ENCODE data around the gene NUP62CL.
"Not testable (repeated sequence)": the region's sequence is repeated elsewhere in the genome, so short reads cannot be mapped to it uniquely, and the experiment has no call there.

NUP62CL gene

DNA sequence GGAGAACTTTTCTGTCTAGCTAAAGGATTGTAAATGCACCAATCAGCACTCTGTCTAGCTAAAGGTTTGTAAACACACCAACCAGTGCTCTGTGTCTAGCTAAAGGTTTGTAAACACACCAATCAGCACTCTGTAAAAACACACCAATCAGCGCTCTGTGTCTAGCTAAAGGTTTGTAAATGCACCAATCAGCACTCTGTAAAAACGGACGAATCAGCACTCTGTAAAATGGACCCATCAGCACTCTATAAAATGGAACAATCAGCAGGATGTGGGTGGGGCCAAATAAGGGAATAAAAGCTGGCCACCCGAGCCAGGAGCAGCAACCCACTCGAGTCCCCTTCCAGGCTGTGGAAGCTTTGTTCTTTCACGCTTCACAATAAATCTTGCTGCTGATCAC, 8.2 kb downstream of the NUP62CL start:
- H3K4me3 ChIP-seq (ENCODE audit: extremely low read depth, insufficient read depth, low read length, poor library complexity, severe bottlenecking); H3K27ac ChIP-seq (ENCODE audit: low read depth, low read length, severe bottlenecking): not testable (repeated sequence)
- WGBS, 2 experiments (ENCODE audit: insufficient coverage in 2 of 2): 84% methylated on average over 3 of the region's 6 CpGs; no CpG with 5 or more reads in 1 of the 2 experiments

DNA sequence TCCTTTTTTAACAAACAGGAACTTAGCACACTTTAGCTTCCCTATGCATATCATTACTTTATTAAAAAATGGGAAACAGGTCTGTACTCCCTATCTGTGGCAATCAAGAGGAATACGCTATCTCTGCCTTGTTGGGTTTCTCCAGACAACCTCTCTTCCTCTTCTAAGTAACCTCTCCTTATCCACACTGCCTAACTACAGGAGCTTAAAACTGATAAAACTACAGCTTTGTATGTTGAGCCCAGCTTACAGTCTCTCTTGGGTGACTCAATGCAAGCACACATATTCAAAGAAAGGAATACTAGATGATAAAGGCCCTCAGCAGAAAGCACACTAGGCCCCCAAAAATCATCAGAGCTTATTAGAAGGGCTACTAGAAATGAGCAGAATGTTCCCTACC, 8.9 kb downstream of the NUP62CL start:
- Histone ChIP-seq H3K4me3 (ENCODE audit: extremely low read depth, insufficient read depth, low read length, poor library complexity, severe bottlenecking) (no peak overlapping the region), H3K4me1 (ENCODE audit: control insufficient read depth, insufficient read depth, low read length, poor library complexity, severe bottlenecking) (no peaks in the 10 kb centered on the region), H3K36me3 (ENCODE audit: control insufficient read depth, insufficient read depth, low read length) (no peaks in the 10 kb centered on the region), H3K27ac (ENCODE audit: low read depth, low read length, severe bottlenecking) (no peak overlapping the region), H3K9me3 (ENCODE audit: control insufficient read depth, low read length) (no peaks in the 10 kb centered on the region)
- no CpG with 5 or more reads among the region's 1 CpG for WGBS, 2 experiments (ENCODE audit: insufficient coverage in 2 of 2)

More for the DNA sequence above, 8.2 kb downstream of the NUP62CL start:
- not testable (repeated sequence) for H3K4me1 ChIP-seq (ENCODE audit: control insufficient read depth, insufficient read depth, low read length, poor library complexity, severe bottlenecking); H3K36me3 ChIP-seq (ENCODE audit: control insufficient read depth, insufficient read depth, low read length); H3K9me3 ChIP-seq (ENCODE audit: control insufficient read depth, low read length)

DNA sequence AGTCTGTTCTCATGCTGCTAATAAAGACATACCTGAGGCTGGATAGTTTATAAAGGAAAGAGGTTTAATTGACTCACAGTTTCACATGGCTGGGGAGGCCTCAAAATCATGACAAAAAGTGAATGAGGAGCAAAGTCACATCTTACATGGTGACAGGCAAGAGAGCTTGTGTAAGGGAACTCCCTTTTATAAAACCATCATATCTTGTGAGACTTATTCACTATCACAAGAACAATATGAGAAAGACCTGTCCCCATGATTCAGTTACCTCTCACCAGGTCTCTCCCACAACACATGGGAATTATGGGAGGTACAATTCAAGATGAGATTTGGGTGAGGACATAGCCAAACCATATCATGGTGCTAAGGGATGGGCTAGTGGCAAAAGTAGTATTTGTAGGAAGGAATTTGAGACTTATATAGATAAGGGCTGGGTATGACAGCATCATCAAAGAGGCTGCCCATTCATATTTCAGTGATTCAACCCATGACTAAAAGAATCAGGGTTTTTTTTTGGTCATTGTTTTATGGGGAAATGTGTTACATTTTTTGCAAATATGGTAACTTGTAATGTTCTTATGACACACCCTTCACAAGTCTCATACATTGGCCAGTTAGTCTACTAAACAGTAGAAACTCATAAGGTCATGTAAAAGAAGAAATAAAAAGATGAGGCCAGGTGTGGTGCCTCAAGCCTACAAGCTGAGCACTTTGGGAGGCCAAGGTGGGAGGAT, 34.7 kb downstream of the NUP62CL start:
- Histone ChIP-seq H3K36me3 (ENCODE audit: control insufficient read depth, insufficient read depth, low read length) (no peaks in the 10 kb centered on the region), H3K9me3 (ENCODE audit: control insufficient read depth, low read length) (no peaks in the 10 kb centered on the region), H3K4me3 (ENCODE audit: extremely low read depth, insufficient read depth, low read length, poor library complexity, severe bottlenecking) (no peak overlapping the region), H3K4me1 (ENCODE audit: control insufficient read depth, insufficient read depth, low read length, poor library complexity, severe bottlenecking) (no peaks in the 10 kb centered on the region), H3K27ac (ENCODE audit: low read depth, low read length, severe bottlenecking) (no peak overlapping the region)

DNA sequence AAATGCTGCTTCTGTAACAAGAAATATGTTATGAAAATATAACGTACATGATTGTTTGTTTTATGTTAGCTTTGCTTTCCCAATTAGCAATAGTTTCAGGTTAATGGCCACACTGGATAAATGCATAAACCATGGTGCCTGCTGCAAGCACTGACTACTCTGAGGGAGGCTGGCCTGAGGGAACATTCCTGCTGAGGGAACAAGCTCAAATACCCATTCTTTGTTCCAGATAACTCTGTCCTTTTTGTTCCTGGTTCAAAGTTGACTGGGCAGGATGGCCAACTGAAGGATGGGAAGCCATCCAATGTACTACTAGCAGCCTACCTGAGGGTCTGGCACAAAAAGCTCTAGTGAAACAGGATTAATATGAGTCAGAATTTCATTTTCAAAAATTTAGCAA, 37.5 kb downstream of the NUP62CL start:
- no peaks in the 10 kb centered on the region for H3K36me3 ChIP-seq (ENCODE audit: control insufficient read depth, insufficient read depth, low read length)
- H3K9me3 ChIP-seq (ENCODE audit: control insufficient read depth, low read length): no peaks in the 10 kb centered on the region
- no peak overlapping the region for H3K4me3 ChIP-seq (ENCODE audit: extremely low read depth, insufficient read depth, low read length, poor library complexity, severe bottlenecking)
- WGBS, 2 experiments (ENCODE audit: insufficient coverage in 2 of 2): no CpG with 5 or more reads among the region's 1 CpG
- no peak overlapping the region for H3K27ac ChIP-seq (ENCODE audit: low read depth, low read length, severe bottlenecking)
- no peaks in the 10 kb centered on the region for H3K4me1 ChIP-seq (ENCODE audit: control insufficient read depth, insufficient read depth, low read length, poor library complexity, severe bottlenecking)

DNA sequence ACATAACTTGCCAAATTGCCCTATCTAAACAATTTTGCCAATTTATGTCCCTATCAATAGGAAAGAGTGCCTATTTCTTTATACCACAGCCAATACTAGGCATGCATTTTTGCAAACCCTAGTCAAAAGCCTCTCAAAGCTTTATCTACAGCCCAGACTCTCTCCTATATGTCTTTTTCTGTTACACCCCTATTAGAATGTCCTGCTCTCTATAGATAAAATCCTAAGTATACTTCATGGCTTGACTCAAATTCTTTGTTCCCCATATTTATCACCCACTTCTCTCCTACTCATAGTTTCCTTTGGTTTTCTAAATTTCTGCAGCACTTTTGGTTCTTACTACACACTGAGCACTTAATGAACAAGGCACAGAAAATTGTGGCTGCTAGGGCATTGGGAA, 38.0 kb downstream of the NUP62CL start:
- Histone ChIP-seq H3K9me3 (ENCODE audit: control insufficient read depth, low read length) (no peaks in the 10 kb centered on the region), H3K36me3 (ENCODE audit: control insufficient read depth, insufficient read depth, low read length) (no peaks in the 10 kb centered on the region), H3K27ac (ENCODE audit: low read depth, low read length, severe bottlenecking) (no peak overlapping the region), H3K4me3 (ENCODE audit: extremely low read depth, insufficient read depth, low read length, poor library complexity, severe bottlenecking) (no peak overlapping the region), H3K4me1 (ENCODE audit: control insufficient read depth, insufficient read depth, low read length, poor library complexity, severe bottlenecking) (no peaks in the 10 kb centered on the region)

DNA sequence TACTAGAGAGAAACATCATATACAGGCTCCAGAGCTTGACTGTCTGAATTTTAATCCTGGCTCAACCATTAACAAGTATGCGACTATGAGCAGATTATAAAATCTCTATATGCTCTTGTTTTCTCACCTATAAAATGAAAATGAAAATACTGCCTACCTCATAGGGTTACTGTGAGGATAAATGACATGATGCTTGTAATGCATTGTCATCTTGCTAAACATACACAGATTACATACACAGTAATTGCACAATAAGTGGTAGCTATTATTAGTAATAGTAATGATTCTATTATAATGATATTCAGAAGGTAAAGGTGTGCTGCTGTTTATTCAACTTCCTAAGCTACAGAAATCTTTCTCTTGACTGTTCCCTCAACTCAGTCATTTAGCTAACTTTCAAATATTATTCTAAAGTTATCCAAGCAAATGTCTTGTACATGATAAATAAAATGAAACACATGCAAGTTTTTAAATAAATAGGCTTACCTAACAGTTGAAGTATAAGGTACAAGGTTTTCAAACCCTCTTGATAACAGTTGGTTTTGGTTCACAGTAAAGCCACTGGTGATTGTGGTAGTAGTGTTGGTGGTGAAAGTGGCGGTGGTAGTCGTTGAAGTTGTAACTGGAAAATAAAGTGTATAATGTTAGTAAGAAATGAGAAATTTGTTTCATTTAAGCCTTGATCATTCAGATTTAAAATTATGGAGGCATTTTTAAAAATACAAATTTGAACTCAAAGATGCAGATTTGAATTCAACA, 38.9 kb downstream of the NUP62CL start:
- WGBS, 2 experiments (ENCODE audit: insufficient coverage in 2 of 2): no CpG with 5 or more reads among the region's 3 CpGs
- Histone ChIP-seq H3K9me3 (ENCODE audit: control insufficient read depth, low read length) (no peaks in the 10 kb centered on the region), H3K4me1 (ENCODE audit: control insufficient read depth, insufficient read depth, low read length, poor library complexity, severe bottlenecking) (no peaks in the 10 kb centered on the region), H3K4me3 (ENCODE audit: extremely low read depth, insufficient read depth, low read length, poor library complexity, severe bottlenecking) (no peak overlapping the region), H3K36me3 (ENCODE audit: control insufficient read depth, insufficient read depth, low read length) (no peaks in the 10 kb centered on the region), H3K27ac (ENCODE audit: low read depth, low read length, severe bottlenecking) (no peak overlapping the region)

DNA sequence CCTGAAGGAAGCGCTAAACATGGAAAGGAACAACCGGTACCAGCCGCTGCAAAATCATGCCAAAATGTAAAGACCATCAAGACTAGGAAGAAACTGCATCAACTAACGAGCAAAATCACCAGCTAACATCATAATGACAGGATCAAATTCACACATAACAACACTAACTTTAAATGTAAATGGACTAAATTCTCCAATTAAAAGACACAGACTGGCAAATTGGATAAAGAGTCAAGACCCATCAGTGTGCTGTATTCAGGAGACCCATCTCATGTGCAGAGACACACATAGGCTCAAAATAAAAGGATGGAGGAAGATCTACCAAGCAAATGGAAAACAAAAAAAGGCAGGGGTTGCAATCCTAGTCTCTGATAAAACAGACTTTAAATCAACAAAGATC, 48.6 kb downstream of the NUP62CL start:
- no CpG with 5 or more reads among the region's 4 CpGs for WGBS, 2 experiments (ENCODE audit: insufficient coverage in 2 of 2)
- not testable (repeated sequence) for H3K4me1 ChIP-seq (ENCODE audit: control insufficient read depth, insufficient read depth, low read length, poor library complexity, severe bottlenecking); H3K27ac ChIP-seq (ENCODE audit: low read depth, low read length, severe bottlenecking); H3K9me3 ChIP-seq (ENCODE audit: control insufficient read depth, low read length); H3K36me3 ChIP-seq (ENCODE audit: control insufficient read depth, insufficient read depth, low read length); H3K4me3 ChIP-seq (ENCODE audit: extremely low read depth, insufficient read depth, low read length, poor library complexity, severe bottlenecking)

DNA sequence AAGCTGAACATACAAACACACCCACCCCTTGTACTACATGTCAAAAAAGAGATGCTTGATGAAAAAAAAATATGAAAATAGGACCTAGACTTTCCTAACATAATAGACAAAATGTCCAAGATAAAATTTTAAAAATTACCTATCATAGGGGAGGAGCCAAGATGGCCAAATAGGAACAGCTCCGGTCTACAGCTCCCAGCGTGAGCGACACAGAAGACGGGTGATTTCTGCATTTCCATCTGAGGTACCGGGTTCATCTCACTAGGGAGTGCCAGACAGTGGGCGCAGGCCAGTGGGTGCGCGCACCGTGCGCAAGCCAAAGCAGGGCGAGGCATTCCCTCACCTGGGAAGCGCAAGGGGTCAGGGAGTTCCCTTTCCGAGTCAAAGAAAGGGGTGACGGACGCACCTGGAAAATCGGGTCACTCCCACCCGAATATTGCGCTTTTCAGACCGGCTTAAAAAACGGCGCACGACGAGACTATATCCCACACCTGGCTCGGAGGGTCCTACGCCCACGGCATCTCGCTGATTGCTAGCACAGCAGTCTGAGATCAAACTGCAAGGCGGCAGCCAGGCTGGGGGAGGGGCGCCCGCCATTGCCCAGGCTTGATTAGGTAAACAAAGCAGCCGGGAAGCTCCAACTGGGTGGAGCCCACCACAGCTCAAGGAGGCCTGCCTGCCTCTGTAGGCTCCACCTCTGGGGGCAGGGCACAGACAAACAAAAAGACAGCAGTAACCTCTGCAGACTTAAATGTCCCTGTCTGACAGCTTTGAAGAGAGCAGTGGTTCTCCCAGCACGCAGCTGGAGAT, 50.4 kb downstream of the NUP62CL start:
- H3K27ac ChIP-seq (ENCODE audit: low read depth, low read length, severe bottlenecking); H3K36me3 ChIP-seq (ENCODE audit: control insufficient read depth, insufficient read depth, low read length); H3K9me3 ChIP-seq (ENCODE audit: control insufficient read depth, low read length); H3K4me1 ChIP-seq (ENCODE audit: control insufficient read depth, insufficient read depth, low read length, poor library complexity, severe bottlenecking): not testable (repeated sequence)
- peak overlapping the region; percentile 14 for H3K4me3 ChIP-seq (ENCODE audit: extremely low read depth, insufficient read depth, low read length, poor library complexity, severe bottlenecking)
- WGBS, 2 experiments (ENCODE audit: insufficient coverage in 2 of 2): no CpG with 5 or more reads among the region's 32 CpGs

DNA sequence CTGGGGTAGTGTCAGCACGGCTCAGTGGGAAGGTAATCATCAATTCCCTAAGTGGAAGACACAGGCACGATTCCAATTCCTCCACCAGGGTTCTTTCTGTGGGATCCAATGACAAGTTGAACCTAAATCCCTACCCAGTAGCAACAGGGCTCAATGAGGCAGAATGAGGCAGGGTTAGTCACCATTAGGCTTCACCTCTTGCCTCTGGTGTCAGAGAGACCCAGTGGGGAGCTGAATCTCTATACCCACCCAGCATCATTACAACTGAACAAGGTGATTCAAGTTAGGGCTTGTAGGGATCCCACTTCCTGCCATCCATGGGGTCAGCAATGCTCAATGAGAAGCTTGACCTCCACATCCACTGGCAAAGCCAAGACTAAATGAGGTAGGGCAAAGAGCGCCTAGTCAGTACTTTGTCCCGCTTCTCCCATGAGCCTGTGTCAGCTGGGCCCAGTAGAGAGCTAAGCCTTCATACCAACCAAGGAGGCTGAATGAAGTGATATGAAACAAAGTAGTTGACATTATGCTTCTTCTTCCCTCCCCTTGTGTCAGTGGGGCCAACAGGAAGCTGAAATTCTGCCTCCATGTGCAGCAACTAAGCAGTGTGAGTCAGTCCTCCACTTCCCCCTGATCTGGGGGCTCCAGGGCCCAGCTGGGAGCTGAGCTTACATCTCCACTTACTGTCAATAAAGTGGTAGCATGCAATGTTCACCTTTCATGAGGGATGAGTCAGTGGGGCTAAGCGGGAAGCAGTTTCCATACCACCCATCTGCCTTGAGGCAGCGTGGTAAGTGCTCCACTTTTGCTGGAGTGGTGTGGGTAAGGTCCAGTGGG, 51.2 kb downstream of the NUP62CL start:
- 100% methylated on average over 2 of the region's 6 CpGs; no CpG with 5 or more reads in 1 of the 2 experiments for WGBS, 2 experiments (ENCODE audit: insufficient coverage in 2 of 2)
- H3K27ac ChIP-seq (ENCODE audit: low read depth, low read length, severe bottlenecking): no peak overlapping the region
- no peaks in the 10 kb centered on the region for H3K9me3 ChIP-seq (ENCODE audit: control insufficient read depth, low read length)
- no peaks in the 10 kb centered on the region for H3K36me3 ChIP-seq (ENCODE audit: control insufficient read depth, insufficient read depth, low read length)
- peak overlapping the region; percentile 14 for H3K4me3 ChIP-seq (ENCODE audit: extremely low read depth, insufficient read depth, low read length, poor library complexity, severe bottlenecking)
- H3K4me1 ChIP-seq (ENCODE audit: control insufficient read depth, insufficient read depth, low read length, poor library complexity, severe bottlenecking): no peaks in the 10 kb centered on the region

DNA sequence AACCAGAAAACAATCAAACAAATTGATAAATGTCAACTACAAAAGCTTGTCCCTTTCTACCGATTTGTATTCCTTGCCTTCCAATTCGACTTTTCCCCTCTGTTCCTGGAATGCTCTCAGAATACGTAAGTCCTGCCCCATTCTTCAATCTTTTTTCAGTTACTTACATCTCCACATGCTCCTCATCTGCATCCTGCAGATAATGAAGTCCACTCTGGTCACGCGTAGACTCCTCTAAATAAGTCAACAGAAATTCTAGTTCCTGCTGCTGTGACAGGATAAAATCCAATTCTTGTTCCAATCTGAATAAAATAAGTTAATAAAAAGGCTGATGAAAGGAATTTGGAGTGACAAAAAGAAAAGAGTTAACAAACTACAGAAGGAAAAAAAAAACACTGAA, 53.2 kb downstream of the NUP62CL start:
- H3K9me3 ChIP-seq (ENCODE audit: control insufficient read depth, low read length): no peaks in the 10 kb centered on the region
- no peak overlapping the region for H3K4me3 ChIP-seq (ENCODE audit: extremely low read depth, insufficient read depth, low read length, poor library complexity, severe bottlenecking)
- H3K36me3 ChIP-seq (ENCODE audit: control insufficient read depth, insufficient read depth, low read length): no peaks in the 10 kb centered on the region
- 77 to 80% methylated on average over 1 to 3 of the region's 5 CpGs for WGBS, 2 experiments (ENCODE audit: insufficient coverage in 2 of 2)
- no peak overlapping the region for H3K27ac ChIP-seq (ENCODE audit: low read depth, low read length, severe bottlenecking)
- H3K4me1 ChIP-seq (ENCODE audit: control insufficient read depth, insufficient read depth, low read length, poor library complexity, severe bottlenecking): no peaks in the 10 kb centered on the region

Data from mesodermal cell (in vitro differentiated cells).